ENCODE measurements around the gene ERC1.
"Not testable (repeated sequence)": the region's sequence is repeated elsewhere in the genome, so short reads cannot be mapped to it uniquely, and the experiment has no call there.

The ERC1 gene

GRCh38 chr12:988646-989045 is 2.4 kb upstream of the ERC1 start:
- no peak for DNase-seq

- no peak for DNase-seq
These were observed 2.0 kb upstream of the ERC1 start for GRCh38 chr12:989051-989450.

- DNase-seq = no peak
These were observed 1.0 kb upstream of the ERC1 start for GRCh38 chr12:989751-990660.

GRCh38 chr12:991350-992333 is 619 bp downstream of the ERC1 start:
- no peak for DNase-seq

- DNase-seq = no peak
These were observed 1.6 kb downstream of the ERC1 start for GRCh38 chr12:992647-993046.

GRCh38 chr12:996881-997280 is 5.9 kb downstream of the ERC1 start:
- no peak for DNase-seq

GRCh38 chr12:997505-997904 is 6.5 kb downstream of the ERC1 start:
- DNase-seq = no peak

GRCh38 chr12:998020-998874 is 7.2 kb downstream of the ERC1 start:
- DNase-seq = no peak

GRCh38 chr12:999736-1000135 is 8.7 kb downstream of the ERC1 start:
- DNase-seq = not testable (repeated sequence)

- no peak for DNase-seq
These were observed 10.5 kb downstream of the ERC1 start for GRCh38 chr12:1001507-1001906.

- DNase-seq = no peak
These were observed 12.7 kb downstream of the ERC1 start for GRCh38 chr12:1003600-1004271.

GRCh38 chr12:1006255-1006654 is 15.2 kb downstream of the ERC1 start:
- DNase-seq = no peak

- DNase-seq = no peak
These were observed 16.3 kb downstream of the ERC1 start for GRCh38 chr12:1007276-1007675.

GRCh38 chr12:1007994-1008393 is 17.0 kb downstream of the ERC1 start:
- DNase-seq = no peak

GRCh38 chr12:1011091-1011490 is 20.1 kb downstream of the ERC1 start:
- DNase-seq = no peak

GRCh38 chr12:1013618-1014489 is 22.8 kb downstream of the ERC1 start:
- no peak for DNase-seq

- DNase-seq = no peak
These were observed 28.3 kb downstream of the ERC1 start for GRCh38 chr12:1019283-1019682.

GRCh38 chr12:1020389-1020788 is 29.4 kb downstream of the ERC1 start:
- DNase-seq = no peak

GRCh38 chr12:1022032-1022970 is 31.3 kb downstream of the ERC1 start:
- no peak for DNase-seq

GRCh38 chr12:1030779-1031178 is 39.8 kb downstream of the ERC1 start:
- DNase-seq = no peak
